SK-N-SH treated with all-trans-retinoic acid at 6 μM for 48 hours (cell line): Measurements from ENCODE around the gene ADD1.

Experiments used
- CSDC2 ChIP-seq: fragments of 250-450 bp; sonication (Bioruptor Pico); IDR thresholded peaks from 2 replicates; pipeline ENCODE4 v1.5.0; 2020; ENCODE audit warnings: mild to moderate bottlenecking, moderate library complexity
- OSR1 ChIP-seq: fragments of 250-450 bp; sonication (Bioruptor Pico); IDR thresholded peaks from 2 replicates; pipeline ENCODE4 v1.8.0; 2022; ENCODE audit warnings: moderate library complexity, mild to moderate bottlenecking, inconsistent platforms
- PPARA ChIP-seq: fragments of 250-450 bp; sonication (Bioruptor Pico); IDR thresholded peaks from 2 replicates; pipeline ENCODE4 v1.5.0; 2020; ENCODE audit warnings: mild to moderate bottlenecking, borderline replicate concordance
- RARB ChIP-seq: fragments of 250-450 bp; sonication (Bioruptor Pico); IDR thresholded peaks from 2 replicates; pipeline ENCODE4 v1.8.0; 2021; ENCODE audit warnings: mild to moderate bottlenecking, moderate library complexity
- SNAI2 ChIP-seq: fragments of 250-450 bp; sonication (Bioruptor Pico); IDR thresholded peaks from 2 replicates; pipeline ENCODE4 v1.5.0; 2020; ENCODE audit warnings: mild to moderate bottlenecking, moderate library complexity
- TCF4 ChIP-seq: fragments of 250-450 bp; sonication (Bioruptor Pico); IDR thresholded peaks from 2 replicates; pipeline ENCODE4 v1.8.0; 2021; ENCODE audit warnings: mild to moderate bottlenecking, moderate library complexity, borderline replicate concordance
- ZFP30 ChIP-seq: fragments of 450-650 bp; formaldehyde crosslinking; IDR thresholded peaks from 2 replicates; pipeline ENCODE4 v1.5.0; 2022; ENCODE audit warnings: mild to moderate bottlenecking, moderate library complexity
- ZNF565 ChIP-seq: fragments of 450-650 bp; formaldehyde crosslinking; conservative IDR thresholded peaks from 2 replicates; pipeline ENCODE4 v1.5.0; 2020; ENCODE audit warnings: low read depth, mild to moderate bottlenecking, moderate library complexity
- ZNF70 ChIP-seq: fragments of 450-650 bp; formaldehyde crosslinking; IDR thresholded peaks from 2 replicates; pipeline ENCODE4 v1.5.0; 2020; ENCODE audit warnings: mild to moderate bottlenecking, moderate library complexity
- TF ChIP-seq, protein P1 (sequence below): fragments of 250-450 bp; sonication (Bioruptor Pico); IDR thresholded peaks from 2 replicates; pipeline ENCODE4 v1.5.1; 2021; ENCODE audit warnings: mild to moderate bottlenecking, moderate library complexity

GRCh38 chr4:2837110-2837903 is 6.3 kb upstream of the ADD1 start:
- no peak for TF ChIP-seq RARB (CRISPR knock-in tag)
- TF ChIP-seq ZFP30 (CRISPR knock-in tag) = no peak
- TF ChIP-seq SNAI2 = no peak
- no peak for TF ChIP-seq TCF4
- no peak for TF ChIP-seq ZNF70
- TF ChIP-seq ZNF565 (CRISPR knock-in tag) = no peak
- TF ChIP-seq CSDC2 (CRISPR knock-in tag) = no peak
- no peak for TF ChIP-seq PPARA (CRISPR knock-in tag)
- no peak for TF ChIP-seq OSR1
- TF ChIP-seq, protein P1, sequence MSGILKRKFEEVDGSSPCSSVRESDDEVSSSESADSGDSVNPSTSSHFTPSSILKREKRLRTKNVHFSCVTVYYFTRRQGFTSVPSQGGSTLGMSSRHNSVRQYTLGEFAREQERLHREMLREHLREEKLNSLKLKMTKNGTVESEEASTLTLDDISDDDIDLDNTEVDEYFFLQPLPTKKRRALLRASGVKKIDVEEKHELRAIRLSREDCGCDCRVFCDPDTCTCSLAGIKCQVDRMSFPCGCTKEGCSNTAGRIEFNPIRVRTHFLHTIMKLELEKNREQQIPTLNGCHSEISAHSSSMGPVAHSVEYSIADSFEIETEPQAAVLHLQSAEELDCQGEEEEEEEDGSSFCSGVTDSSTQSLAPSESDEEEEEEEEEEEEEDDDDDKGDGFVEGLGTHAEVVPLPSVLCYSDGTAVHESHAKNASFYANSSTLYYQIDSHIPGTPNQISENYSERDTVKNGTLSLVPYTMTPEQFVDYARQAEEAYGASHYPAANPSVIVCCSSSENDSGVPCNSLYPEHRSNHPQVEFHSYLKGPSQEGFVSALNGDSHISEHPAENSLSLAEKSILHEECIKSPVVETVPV (CRISPR knock-in tag) = no peak
